ENCODE results near the gene CAPZB.

Gene CAPZB

DNA sequence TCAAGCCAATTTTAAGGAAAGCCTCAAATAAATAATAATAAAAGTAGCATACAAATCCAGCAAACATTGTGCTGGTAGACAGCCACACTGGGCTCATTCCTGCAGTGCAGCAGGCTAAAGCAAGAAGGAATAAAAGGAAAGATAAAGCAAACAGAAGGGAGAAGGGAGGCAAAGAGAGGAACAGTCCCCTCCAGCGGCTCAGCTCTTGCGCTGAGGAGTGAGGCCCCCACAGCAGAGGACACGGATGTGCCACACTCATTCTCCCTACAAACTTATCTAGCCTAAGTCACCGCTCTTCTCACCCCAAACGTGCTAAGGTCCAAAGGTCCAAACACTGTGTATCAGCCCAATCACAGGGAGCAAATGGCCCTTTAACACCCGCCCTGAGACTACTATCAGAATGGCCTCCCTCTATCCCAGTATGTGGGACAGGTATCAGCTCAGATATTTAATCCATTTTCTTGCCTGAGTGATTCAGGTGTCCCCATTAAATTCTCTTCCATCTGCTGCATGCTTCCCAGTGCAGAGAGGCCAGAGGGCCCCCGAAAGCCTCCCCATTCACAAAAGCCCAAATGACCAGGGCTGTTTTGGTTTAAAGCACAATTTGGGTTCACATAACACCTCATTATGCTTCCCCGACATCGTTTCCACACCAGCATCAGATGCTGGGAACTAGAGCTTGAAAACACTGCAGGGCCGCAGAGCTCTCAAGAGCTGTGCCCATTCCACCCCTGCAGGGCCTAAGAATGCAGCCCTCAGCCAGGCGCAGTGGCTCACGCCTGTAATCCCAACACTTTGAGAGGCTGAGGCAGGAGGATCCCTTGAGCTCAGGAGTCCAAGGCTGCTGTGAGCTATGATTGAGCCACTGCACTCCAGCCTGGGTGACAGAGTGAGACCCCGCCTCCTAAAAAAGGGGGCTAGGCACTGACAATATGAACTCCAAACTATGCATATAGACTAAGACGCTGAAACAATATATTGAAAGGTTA, 17.8 kb downstream of the CAPZB start:
- Histone ChIP-seq H3K27ac (replicated peaks) (no peak overlapping the region), H3K4me3 (replicated peaks; ENCODE audit: insufficient read depth, low read length) (no peak overlapping the region), H3K27me3 (ENCODE audit: insufficient read depth, poor library complexity, severe bottlenecking) (no peaks in the 10 kb centered on the region)
- DNase-seq (ENCODE audit: low read depth in 1 of 2, low spot score in 1 of 2), result no peak
- TF ChIP-seq SPI1 (IDR thresholded peaks at IDR 0.05; ENCODE audit: borderline replicate concordance, low read depth) (no peak), POLR2AphosphoS5 (IDR thresholded peaks at IDR 0.05; ENCODE audit: low read depth) (no peak), GABPA (IDR thresholded peaks at IDR 0.05; ENCODE audit: low read depth) (no peak)
- TF ChIP-seq, protein P1, sequence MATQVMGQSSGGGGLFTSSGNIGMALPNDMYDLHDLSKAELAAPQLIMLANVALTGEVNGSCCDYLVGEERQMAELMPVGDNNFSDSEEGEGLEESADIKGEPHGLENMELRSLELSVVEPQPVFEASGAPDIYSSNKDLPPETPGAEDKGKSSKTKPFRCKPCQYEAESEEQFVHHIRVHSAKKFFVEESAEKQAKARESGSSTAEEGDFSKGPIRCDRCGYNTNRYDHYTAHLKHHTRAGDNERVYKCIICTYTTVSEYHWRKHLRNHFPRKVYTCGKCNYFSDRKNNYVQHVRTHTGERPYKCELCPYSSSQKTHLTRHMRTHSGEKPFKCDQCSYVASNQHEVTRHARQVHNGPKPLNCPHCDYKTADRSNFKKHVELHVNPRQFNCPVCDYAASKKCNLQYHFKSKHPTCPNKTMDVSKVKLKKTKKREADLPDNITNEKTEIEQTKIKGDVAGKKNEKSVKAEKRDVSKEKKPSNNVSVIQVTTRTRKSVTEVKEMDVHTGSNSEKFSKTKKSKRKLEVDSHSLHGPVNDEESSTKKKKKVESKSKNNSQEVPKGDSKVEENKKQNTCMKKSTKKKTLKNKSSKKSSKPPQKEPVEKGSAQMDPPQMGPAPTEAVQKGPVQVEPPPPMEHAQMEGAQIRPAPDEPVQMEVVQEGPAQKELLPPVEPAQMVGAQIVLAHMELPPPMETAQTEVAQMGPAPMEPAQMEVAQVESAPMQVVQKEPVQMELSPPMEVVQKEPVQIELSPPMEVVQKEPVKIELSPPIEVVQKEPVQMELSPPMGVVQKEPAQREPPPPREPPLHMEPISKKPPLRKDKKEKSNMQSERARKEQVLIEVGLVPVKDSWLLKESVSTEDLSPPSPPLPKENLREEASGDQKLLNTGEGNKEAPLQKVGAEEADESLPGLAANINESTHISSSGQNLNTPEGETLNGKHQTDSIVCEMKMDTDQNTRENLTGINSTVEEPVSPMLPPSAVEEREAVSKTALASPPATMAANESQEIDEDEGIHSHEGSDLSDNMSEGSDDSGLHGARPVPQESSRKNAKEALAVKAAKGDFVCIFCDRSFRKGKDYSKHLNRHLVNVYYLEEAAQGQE (IDR thresholded peaks at IDR 0.05; ENCODE audit: insufficient replicate concordance, low read depth), result no peak
- TF ChIP-seq, protein P2, sequence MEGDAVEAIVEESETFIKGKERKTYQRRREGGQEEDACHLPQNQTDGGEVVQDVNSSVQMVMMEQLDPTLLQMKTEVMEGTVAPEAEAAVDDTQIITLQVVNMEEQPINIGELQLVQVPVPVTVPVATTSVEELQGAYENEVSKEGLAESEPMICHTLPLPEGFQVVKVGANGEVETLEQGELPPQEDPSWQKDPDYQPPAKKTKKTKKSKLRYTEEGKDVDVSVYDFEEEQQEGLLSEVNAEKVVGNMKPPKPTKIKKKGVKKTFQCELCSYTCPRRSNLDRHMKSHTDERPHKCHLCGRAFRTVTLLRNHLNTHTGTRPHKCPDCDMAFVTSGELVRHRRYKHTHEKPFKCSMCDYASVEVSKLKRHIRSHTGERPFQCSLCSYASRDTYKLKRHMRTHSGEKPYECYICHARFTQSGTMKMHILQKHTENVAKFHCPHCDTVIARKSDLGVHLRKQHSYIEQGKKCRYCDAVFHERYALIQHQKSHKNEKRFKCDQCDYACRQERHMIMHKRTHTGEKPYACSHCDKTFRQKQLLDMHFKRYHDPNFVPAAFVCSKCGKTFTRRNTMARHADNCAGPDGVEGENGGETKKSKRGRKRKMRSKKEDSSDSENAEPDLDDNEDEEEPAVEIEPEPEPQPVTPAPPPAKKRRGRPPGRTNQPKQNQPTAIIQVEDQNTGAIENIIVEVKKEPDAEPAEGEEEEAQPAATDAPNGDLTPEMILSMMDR (IDR thresholded peaks at IDR 0.05; ENCODE audit: insufficient read depth, low read length), result no peak

DNA sequence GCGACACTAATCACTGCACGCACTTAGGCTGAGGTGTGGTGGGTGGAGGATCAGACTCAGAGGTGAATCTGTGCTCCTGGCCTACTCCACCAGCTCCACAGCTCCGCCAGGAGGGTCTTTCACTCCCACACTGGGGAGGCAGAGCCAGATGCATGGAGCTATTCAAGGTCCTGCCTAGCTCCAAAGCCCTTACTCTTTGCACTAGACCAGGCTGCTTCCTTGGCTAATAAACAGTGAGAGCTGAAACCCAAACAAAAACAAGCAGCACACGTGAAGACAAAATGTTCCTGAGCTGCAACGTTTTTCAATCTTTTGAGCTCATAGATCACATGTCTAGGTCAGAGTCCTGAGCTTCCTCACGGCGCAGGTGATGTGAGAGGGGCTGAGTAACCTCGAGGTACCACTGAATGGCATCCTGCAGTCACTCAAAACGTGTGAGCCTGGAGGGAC, 19.2 kb downstream of the CAPZB start:
- no peak overlapping the region for H3K4me3 ChIP-seq (replicated peaks; ENCODE audit: insufficient read depth, low read length)
- H3K27ac ChIP-seq (replicated peaks), result no peak overlapping the region
- TF ChIP-seq GABPA (IDR thresholded peaks at IDR 0.05; ENCODE audit: low read depth) (no peak), SPI1 (IDR thresholded peaks at IDR 0.05; ENCODE audit: borderline replicate concordance, low read depth) (no peak), POLR2AphosphoS5 (IDR thresholded peaks at IDR 0.05; ENCODE audit: low read depth) (no peak)
- TF ChIP-seq, protein P2 (IDR thresholded peaks at IDR 0.05; ENCODE audit: insufficient read depth, low read length), result no peak
- TF ChIP-seq, protein P1 (IDR thresholded peaks at IDR 0.05; ENCODE audit: insufficient replicate concordance, low read depth), result no peak
- no peak for DNase-seq (ENCODE audit: low read depth in 1 of 2, low spot score in 1 of 2)
- no peaks in the 10 kb centered on the region for H3K27me3 ChIP-seq (ENCODE audit: insufficient read depth, poor library complexity, severe bottlenecking)

DNA sequence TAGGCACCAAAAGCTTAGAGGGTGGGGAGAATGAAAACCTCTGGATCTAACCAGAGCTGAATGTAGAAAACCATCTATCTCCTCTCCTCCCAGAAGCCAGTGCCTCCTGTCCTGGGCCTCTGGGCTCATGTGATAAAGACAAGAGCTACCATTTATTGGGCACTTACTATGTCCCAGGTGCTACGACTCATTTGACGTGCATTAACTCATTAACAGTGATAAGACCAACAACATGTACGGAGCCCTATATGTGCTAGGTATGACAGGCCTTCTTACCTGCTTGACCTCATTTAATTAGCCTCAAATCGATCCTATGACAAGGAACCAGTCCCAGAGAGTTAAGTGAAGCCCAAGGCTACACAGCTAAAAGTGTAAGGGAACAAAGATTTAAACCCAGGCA, 19.7 kb downstream of the CAPZB start:
- Histone ChIP-seq H3K27ac (replicated peaks) (no peak overlapping the region), H3K4me3 (replicated peaks; ENCODE audit: insufficient read depth, low read length) (no peak overlapping the region), H3K27me3 (ENCODE audit: insufficient read depth, poor library complexity, severe bottlenecking) (no peaks in the 10 kb centered on the region)
- TF ChIP-seq, protein P1 (IDR thresholded peaks at IDR 0.05; ENCODE audit: insufficient replicate concordance, low read depth), result no peak
- TF ChIP-seq SPI1 (IDR thresholded peaks at IDR 0.05; ENCODE audit: borderline replicate concordance, low read depth) (no peak), GABPA (IDR thresholded peaks at IDR 0.05; ENCODE audit: low read depth) (no peak), POLR2AphosphoS5 (IDR thresholded peaks at IDR 0.05; ENCODE audit: low read depth) (no peak)
- TF ChIP-seq, protein P2 (IDR thresholded peaks at IDR 0.05; ENCODE audit: insufficient read depth, low read length), result no peak
- DNase-seq (ENCODE audit: low read depth in 1 of 2, low spot score in 1 of 2), result no peak
